IPS DF 4.7 (cell line): ENCODE data around the gene ZNF324.

Experiments
- DNase-seq: peaks from one replicate; pipeline ENCODE4 v3.0.0-alpha.2; 2013; ENCODE audit warnings: low spot score; ENCODE audit errors: extremely low read depth

The ZNF324 gene

GRCh38 chr19:58522709-58523108, 55.8 kb downstream of the ZNF324 start:
- no peak for DNase-seq
